CD14-positive monocyte (primary cell): ENCODE measurements around the gene GSK3A. TPM values are rescaled to one million over a fixed set of nuclear protein-coding genes. Genes with fewer than 3 reads are reported as not detected.

Experiments used
- DNase-seq, 3 donors: peaks; one replicate each; pipeline ENCODE4 v3.0.0-alpha.2; 2011 to 2022
- H2AFZ ChIP-seq: 2 replicates; pipeline ENCODE4 v1.6.0; 2012; ENCODE audit warnings: mild to moderate bottlenecking, low read depth, low read length, inconsistent platforms; ENCODE audit not compliant: insufficient read depth, poor library complexity, severe bottlenecking
- H3K27ac ChIP-seq, 2 donors: 1 replicate in 1 of 2; 2 replicates in 1 of 2; pipeline ENCODE4 v1.5.1; 2012 to 2013; ENCODE audit warnings: low read length in 2 of 2, control low read depth in 1 of 2, inconsistent platforms in 1 of 2, low read depth in 1 of 2, mild to moderate bottlenecking in 1 of 2
- H3K27me3 ChIP-seq, 2 donors: one replicate each; pipeline versions ENCODE4 v1.6.0 to v1.6.1; 2011 to 2013; ENCODE audit warnings: low read length in 2 of 2; ENCODE audit not compliant: control insufficient read depth in 2 of 2, insufficient read depth in 2 of 2
- H3K36me3 ChIP-seq, 2 donors: replicated peaks in 1 of 2; 1 replicate in 1 of 2; 2 replicates in 1 of 2; pipeline versions ENCODE4 v1.5.1 to v1.6.1; 2012 to 2013; ENCODE audit warnings: low read length in 2 of 2, control low read depth in 1 of 2, inconsistent platforms in 1 of 2, mild to moderate bottlenecking in 1 of 2; ENCODE audit not compliant: insufficient read depth in 2 of 2, control insufficient read depth in 1 of 2
- H3K4me1 ChIP-seq, 2 donors: 1 replicate in 1 of 2; 2 replicates in 1 of 2; pipeline versions ENCODE4 v1.5.1 to v1.6.1; 2012 to 2013; ENCODE audit warnings: low read length in 2 of 2, control low read depth in 1 of 2, inconsistent platforms in 1 of 2, mild to moderate bottlenecking in 1 of 2, moderate library complexity in 1 of 2; ENCODE audit not compliant: insufficient read depth in 2 of 2, control insufficient read depth in 1 of 2
- H3K4me2 ChIP-seq: replicated peaks from 2 replicates; pipeline ENCODE3; 2012; ENCODE audit warnings: low read length, moderate library complexity, mild to moderate bottlenecking; ENCODE audit not compliant: poor library complexity, severe bottlenecking; ENCODE audit errors: extremely low read depth
- H3K4me3 ChIP-seq, 3 experiments: fragments of 200-600 bp in 1 of 3; sonication (generic) in 1 of 3; replicated peaks in 1 of 3; 1 replicate in 2 of 3; 2 replicates in 1 of 3; pipeline ENCODE4 v1.5.1; 2011 to 2013; ENCODE audit warnings: low read length in 3 of 3, mild to moderate bottlenecking in 3 of 3, control low read depth in 2 of 3, low read depth in 2 of 3, inconsistent platforms in 1 of 3, moderate library complexity in 1 of 3
- H3K79me2 ChIP-seq: 2 replicates; pipeline ENCODE4 v1.6.0; 2012; ENCODE audit warnings: mild to moderate bottlenecking, control low read depth, inconsistent platforms, low read length, moderate library complexity; ENCODE audit not compliant: insufficient read depth
- H3K9ac ChIP-seq: 2 replicates; pipeline ENCODE4 v1.6.0; 2017; ENCODE audit warnings: low read length, mild to moderate bottlenecking; ENCODE audit not compliant: insufficient read depth, poor library complexity, severe bottlenecking
- H3K9me3 ChIP-seq, 2 donors: replicated peaks in 1 of 2; 1 replicate in 1 of 2; 2 replicates in 1 of 2; pipeline versions ENCODE4 v1.5.1 to v1.6.1; 2012 to 2013; ENCODE audit warnings: low read length in 2 of 2, control low read depth in 1 of 2; ENCODE audit not compliant: control insufficient read depth in 1 of 2, insufficient read depth in 1 of 2
- H4K20me1 ChIP-seq: 2 replicates; pipeline ENCODE4 v1.6.0; 2012; ENCODE audit warnings: mild to moderate bottlenecking, low read length, control low read depth, moderate library complexity; ENCODE audit not compliant: insufficient read depth
- H3K27ac Mint-ChIP-seq, 7 donors: one replicate each; pipeline ENCODE4 v1.8.0; 2020; ENCODE audit warnings: mild to moderate bottlenecking in 7 of 7, mixed read lengths in 7 of 7, moderate library complexity in 6 of 7, inconsistent platforms in 2 of 7
- H3K27me3 Mint-ChIP-seq, 3 donors: one replicate each; pipeline ENCODE4 v1.8.0; 2021 to 2022; ENCODE audit warnings: low read depth in 3 of 3, mild to moderate bottlenecking in 3 of 3, mixed read lengths in 3 of 3, moderate library complexity in 3 of 3, inconsistent platforms in 1 of 3
- H3K36me3 Mint-ChIP-seq, 2 donors: one replicate each; pipeline ENCODE4 v1.8.0; 2020; ENCODE audit warnings: mixed read lengths in 2 of 2, inconsistent platforms in 1 of 2, mild to moderate bottlenecking in 1 of 2
- H3K4me1 Mint-ChIP-seq: one replicate; pipeline ENCODE4 v1.8.0; 2020; ENCODE audit warnings: mild to moderate bottlenecking, mixed read lengths
- H3K4me3 Mint-ChIP-seq, 2 donors: one replicate each; pipeline ENCODE4 v1.8.0; 2020; ENCODE audit warnings: mild to moderate bottlenecking in 2 of 2, mixed read lengths in 2 of 2, moderate library complexity in 1 of 2
- H3K9me3 Mint-ChIP-seq, 7 donors: one replicate each; pipeline ENCODE4 v1.8.0; 2020 to 2022; ENCODE audit warnings: mixed read lengths in 7 of 7, mild to moderate bottlenecking in 6 of 7, moderate library complexity in 6 of 7, inconsistent platforms in 2 of 7
- WGBS: methylation state at CpG from one replicate; pipeline ENCODE4 v1.1.5; 2013; ENCODE audit warnings: missing lambda C conversion rate; ENCODE audit not compliant: insufficient coverage; 5-methylcytosine and 5-hydroxymethylcytosine counted together
- intact Hi-C, 2 donors: fragments of 100-400 bp; cut with micrococcal nuclease; formaldehyde crosslinking; loops; one replicate each; pipeline versions ENCODE4 v1.15.0 to v1.15.1; 2023
- polyA plus RNA-seq, 3 donors: library from polyadenylated mRNA; depleted of rRNA in 1 of 3; unstranded in 2 of 3; stranded (reverse) in 1 of 3; fragments of 300-500 nt in 2 of 3; fragments of >200 nt in 1 of 3; fragmentation: Illumina TruSeq in 2 of 3; gene quantifications; 1 replicate in 2 of 3; 2 replicates in 1 of 3; pipeline ENCODE4 v1.2.3, GENCODE V29; 2012 to 2021
- TF ChIP-seq, protein P1 (sequence below): fragments of 200-600 bp; IDR thresholded peaks from one replicate; pipeline ENCODE4 v1.8.0; 2022; ENCODE audit warnings: antibody characterized with exemption, mild to moderate bottlenecking

Gene GSK3A
- polyA plus RNA-seq, 3 donors = 12.3 to 47.2 (median 14.9) TPM

DNA sequence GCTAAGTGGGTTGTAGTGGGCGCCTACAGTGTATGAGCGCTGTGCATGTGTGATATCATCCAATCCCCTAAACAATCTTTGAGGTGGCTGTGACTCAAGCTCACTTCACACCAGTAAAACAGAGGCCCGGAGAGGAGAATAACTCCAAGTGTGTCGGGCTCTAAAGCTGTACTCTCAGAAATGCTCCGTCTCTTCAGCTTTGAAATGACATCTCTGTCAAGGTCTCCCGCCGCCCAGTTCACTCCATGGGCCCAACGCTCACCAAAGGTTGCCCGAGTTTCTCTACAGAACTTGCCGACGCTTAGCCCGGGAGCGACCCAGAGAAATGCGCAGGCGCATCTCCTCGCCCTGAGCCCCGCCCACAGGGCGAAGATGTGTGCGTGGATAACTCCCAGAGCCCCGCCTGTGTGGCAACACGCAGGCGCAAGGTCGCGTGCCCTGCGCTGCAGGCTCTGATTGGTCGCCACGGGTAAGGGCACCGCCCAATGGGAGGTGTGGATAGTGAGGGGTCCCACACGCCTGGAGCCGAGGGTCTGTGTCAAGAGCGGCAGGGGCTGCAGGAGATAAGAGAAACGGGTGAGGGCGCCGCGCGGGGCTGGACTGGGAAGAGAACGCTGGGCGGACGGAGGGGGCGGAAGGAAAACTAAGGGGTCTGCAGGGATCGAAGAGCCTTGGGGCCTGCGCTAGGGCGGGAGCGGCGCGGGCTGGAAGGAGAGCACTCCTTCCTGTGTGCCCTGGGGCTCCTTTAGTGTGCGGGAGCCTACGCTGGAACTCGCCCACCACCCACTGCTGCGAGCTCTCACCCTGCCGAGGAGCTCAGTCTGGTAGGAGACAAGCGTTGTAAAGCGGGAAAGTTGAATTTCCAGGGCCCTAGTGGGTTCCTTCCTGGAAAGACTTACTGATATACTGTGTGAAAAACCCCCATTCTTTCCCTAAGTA lies 22.3 kb downstream of the GSK3A start, which contains the start of gene ZNF526:
ZNF526 (plus strand) TSS at position 501 of the 939 bp plus-strand sequence. CDS start 4,092 bp downstream, outside the sequence.
- Histone ChIP-seq H3K4me3 (peak within 1 kb of the TSS; percentile 58 to 84 (median 83)), H4K20me1 (peaks cover 50% of the 10 kb centered on the region), H3K4me1 (peaks cover 51 to 56% of the 10 kb centered on the region in 2 donors), H3K79me2 (peaks cover 79% of the 10 kb centered on the region), H3K27me3 (no peaks in the 10 kb centered on the region), H3K36me3 (peaks cover 12 to 20% of the 10 kb centered on the region in 2 donors), H3K4me2 (peak within 1 kb of the TSS; percentile 92), H3K27ac (peak within 1 kb of the TSS; percentile 83 to 98), H3K9me3 (no peaks in the 10 kb centered on the region), H3K9ac (peak within 1 kb of the TSS; percentile 85), H2AFZ (peak within 1 kb of the TSS; percentile 94)
- peaks cover 56% of the 10 kb centered on the region for H3K4me1 Mint-ChIP-seq
- peaks cover 0 to under 1% (median 0%) of the 10 kb centered on the region in 3 donors for H3K27me3 Mint-ChIP-seq
- H3K9me3 Mint-ChIP-seq = peaks cover 0 to 2% (median 0%) of the 10 kb centered on the region in 7 donors
- intact Hi-C loops = loop anchor here in 1 of 2 donors (5.0 kb wide), 2 partner anchors 32 to 38 kb away; no protein-coding TSS in a partner anchor
- TF ChIP-seq, protein P1, sequence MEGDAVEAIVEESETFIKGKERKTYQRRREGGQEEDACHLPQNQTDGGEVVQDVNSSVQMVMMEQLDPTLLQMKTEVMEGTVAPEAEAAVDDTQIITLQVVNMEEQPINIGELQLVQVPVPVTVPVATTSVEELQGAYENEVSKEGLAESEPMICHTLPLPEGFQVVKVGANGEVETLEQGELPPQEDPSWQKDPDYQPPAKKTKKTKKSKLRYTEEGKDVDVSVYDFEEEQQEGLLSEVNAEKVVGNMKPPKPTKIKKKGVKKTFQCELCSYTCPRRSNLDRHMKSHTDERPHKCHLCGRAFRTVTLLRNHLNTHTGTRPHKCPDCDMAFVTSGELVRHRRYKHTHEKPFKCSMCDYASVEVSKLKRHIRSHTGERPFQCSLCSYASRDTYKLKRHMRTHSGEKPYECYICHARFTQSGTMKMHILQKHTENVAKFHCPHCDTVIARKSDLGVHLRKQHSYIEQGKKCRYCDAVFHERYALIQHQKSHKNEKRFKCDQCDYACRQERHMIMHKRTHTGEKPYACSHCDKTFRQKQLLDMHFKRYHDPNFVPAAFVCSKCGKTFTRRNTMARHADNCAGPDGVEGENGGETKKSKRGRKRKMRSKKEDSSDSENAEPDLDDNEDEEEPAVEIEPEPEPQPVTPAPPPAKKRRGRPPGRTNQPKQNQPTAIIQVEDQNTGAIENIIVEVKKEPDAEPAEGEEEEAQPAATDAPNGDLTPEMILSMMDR = no peak
- H3K4me3 Mint-ChIP-seq = peak within 1 kb of the TSS; percentile 99
- H3K36me3 Mint-ChIP-seq = peaks cover 28 to 30% of the 10 kb centered on the region in 2 donors
- WGBS = 2% methylated on average over 47 of the region's 53 CpGs
- DNase-seq = peak; percentile 96 to 97 (median 96)
- peak within 1 kb of the TSS; percentile 98 to 100 (median 99) for H3K27ac Mint-ChIP-seq
